IPS DF 6.9 (cell line): ENCODE data around the gene NUDT19.
"Not testable (repeated sequence)": the region's sequence is repeated elsewhere in the genome, so short reads cannot be mapped to it uniquely, and the experiment has no call there.

Experiments
- DNase-seq: peaks from one replicate; pipeline ENCODE4 v3.0.0-alpha.2; 2013; ENCODE audit warnings: low read depth, low spot score
- H3K27ac ChIP-seq: one replicate; pipeline ENCODE4 v1.5.1; 2013; ENCODE audit warnings: low read length, control low read depth
- H3K27me3 ChIP-seq: 2 replicates; pipeline ENCODE4 v1.6.1; 2013; ENCODE audit warnings: mild to moderate bottlenecking, low read length; ENCODE audit not compliant: control insufficient read depth, insufficient read depth
- H3K36me3 ChIP-seq: 2 replicates; pipeline ENCODE4 v1.6.1; 2013; ENCODE audit warnings: low read length; ENCODE audit not compliant: control insufficient read depth, insufficient read depth
- H3K4me1 ChIP-seq: 2 replicates; pipeline ENCODE4 v1.6.1; 2013; ENCODE audit warnings: low read length; ENCODE audit not compliant: control insufficient read depth, insufficient read depth
- H3K4me3 ChIP-seq: 2 replicates; pipeline ENCODE4 v1.5.1; 2013; ENCODE audit warnings: mild to moderate bottlenecking, low read length
- H3K9me3 ChIP-seq: 2 replicates; pipeline ENCODE4 v1.6.1; 2013; ENCODE audit warnings: low read length, inconsistent platforms; ENCODE audit not compliant: control insufficient read depth, insufficient read depth
- WGBS: extraction: QIAGEN DNeasy Blood & Tissue Kit; methylation state at CpG from one replicate; pipeline ENCODE4 v1.1.7; 2013; ENCODE audit warnings: mixed read lengths, missing lambda C conversion rate; ENCODE audit not compliant: insufficient read length, insufficient coverage; 5-methylcytosine and 5-hydroxymethylcytosine counted together

Gene NUDT19

GRCh38 chr19:32656379-32656778, 35.2 kb upstream of the NUDT19 start:
- not testable (repeated sequence) for H3K36me3 ChIP-seq, DNase-seq, H3K9me3 ChIP-seq, H3K27me3 ChIP-seq, H3K27ac ChIP-seq, H3K4me3 ChIP-seq, H3K4me1 ChIP-seq
- no CpG with 5 or more reads among the region's 8 CpGs for WGBS

- WGBS: no CpG with 5 or more reads among the region's 10 CpGs
- no peak for DNase-seq
- no peaks in the 10 kb centered on the region for H3K27me3 ChIP-seq
- H3K4me1 ChIP-seq: no peaks in the 10 kb centered on the region
- H3K9me3 ChIP-seq: no peaks in the 10 kb centered on the region
- H3K27ac ChIP-seq: no peak overlapping the region
- H3K36me3 ChIP-seq: no peaks in the 10 kb centered on the region
- no peak overlapping the region for H3K4me3 ChIP-seq
Measured at GRCh38 chr19:32658075-32658474, 33.5 kb upstream of the NUDT19 start.

- H3K27me3 ChIP-seq: no peaks in the 10 kb centered on the region
- H3K4me3 ChIP-seq: no peak overlapping the region
- no peaks in the 10 kb centered on the region for H3K36me3 ChIP-seq
- no peak for DNase-seq
- no peak overlapping the region for H3K27ac ChIP-seq
- WGBS: no CpG with 5 or more reads among the region's 10 CpGs
- H3K4me1 ChIP-seq: no peaks in the 10 kb centered on the region
- H3K9me3 ChIP-seq: no peaks in the 10 kb centered on the region
Measured at GRCh38 chr19:32658527-32658926, 33.1 kb upstream of the NUDT19 start.

DNA sequence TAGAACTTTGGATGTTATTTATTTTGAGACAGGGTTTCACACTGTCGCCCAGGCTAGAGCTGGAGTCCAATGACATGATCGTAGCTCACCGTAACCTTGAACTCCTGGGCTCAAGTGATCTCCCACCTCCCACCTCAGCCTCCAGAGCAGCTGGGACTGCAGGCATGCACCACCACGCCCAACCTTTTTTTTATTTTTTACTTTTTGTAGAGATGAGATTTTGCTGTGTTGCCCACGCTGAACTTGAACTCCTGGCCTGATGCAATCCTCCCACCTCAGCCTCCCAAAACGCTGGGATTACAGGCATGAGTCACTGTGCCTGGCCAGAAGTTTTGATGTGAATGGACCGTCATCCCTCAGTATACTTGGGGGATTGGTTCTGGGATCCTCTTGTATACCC, 30.3 kb upstream of the NUDT19 start:
- Histone ChIP-seq H3K9me3 (no peaks in the 10 kb centered on the region), H3K4me3 (no peak overlapping the region), H3K4me1 (no peaks in the 10 kb centered on the region), H3K27ac (no peak overlapping the region), H3K36me3 (no peaks in the 10 kb centered on the region), H3K27me3 (no peaks in the 10 kb centered on the region)
- WGBS: no CpG with 5 or more reads among the region's 7 CpGs
- DNase-seq: no peak

DNA sequence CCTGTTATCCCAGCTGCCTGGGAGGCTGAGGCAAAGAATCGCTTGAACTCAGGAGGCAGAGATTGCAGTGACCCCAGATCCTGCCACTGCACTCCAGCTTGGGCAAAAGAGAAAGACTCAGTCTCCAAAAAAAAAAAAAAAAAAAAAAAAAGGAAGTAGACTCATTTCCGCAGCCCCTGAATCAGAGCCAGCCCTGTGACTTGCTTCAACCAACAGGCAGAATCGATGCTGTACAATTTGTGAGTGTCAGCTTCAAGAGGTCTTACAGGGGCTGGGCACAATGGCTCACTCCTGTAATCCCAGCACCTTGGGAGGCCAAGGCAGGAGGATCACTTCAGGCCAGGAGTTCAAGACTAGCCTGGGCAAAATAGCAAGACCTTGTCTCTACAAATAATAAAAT, 29.4 kb upstream of the NUDT19 start:
- whole genome bisulfite sequencing: no CpG with 5 or more reads among the region's 3 CpGs
- no peak for DNase-seq
- H3K27ac ChIP-seq: no peak overlapping the region
- H3K9me3 ChIP-seq: no peaks in the 10 kb centered on the region
- no peak overlapping the region for H3K4me3 ChIP-seq
- H3K4me1 ChIP-seq: no peaks in the 10 kb centered on the region
- no peaks in the 10 kb centered on the region for H3K27me3 ChIP-seq
- peaks cover 3% of the 10 kb centered on the region; the same call in 1 of the 2 replicates for H3K36me3 ChIP-seq

DNA sequence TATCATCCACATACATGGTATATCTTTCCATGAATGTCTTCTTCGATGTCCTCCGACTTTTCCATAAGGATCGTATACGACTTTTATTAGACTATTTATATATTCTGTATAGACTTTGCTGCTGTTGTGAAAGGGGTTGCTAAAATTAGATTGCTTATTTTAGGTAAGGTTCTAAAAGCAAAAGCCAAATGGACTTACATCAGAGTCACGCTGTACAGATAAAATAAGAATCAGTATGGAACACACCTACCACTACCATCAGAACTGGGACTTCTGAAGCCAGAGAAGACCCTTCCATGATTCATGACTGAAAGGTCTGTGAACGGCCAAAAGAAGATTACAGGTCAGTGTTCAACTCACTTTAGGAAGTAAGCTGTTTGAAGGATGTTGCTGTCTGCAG, 25.5 kb upstream of the NUDT19 start:
- H3K27ac ChIP-seq: no peak overlapping the region
- WGBS: no CpG with 5 or more reads among the region's 6 CpGs
- no peaks in the 10 kb centered on the region for H3K27me3 ChIP-seq
- H3K4me1 ChIP-seq: no peaks in the 10 kb centered on the region
- no peak overlapping the region for H3K4me3 ChIP-seq
- no peaks in the 10 kb centered on the region for H3K9me3 ChIP-seq
- DNase-seq: no peak
- peaks cover 3% of the 10 kb centered on the region; the same call in 1 of the 2 replicates for H3K36me3 ChIP-seq

- no peak for DNase-seq
- WGBS: no CpG with 5 or more reads among the region's 3 CpGs
Measured at GRCh38 chr19:32669310-32669709, 22.3 kb upstream of the NUDT19 start.

GRCh38 chr19:32671883-32672593, 19.6 kb upstream of the NUDT19 start:
- DNase-seq: no peak
- no peaks in the 10 kb centered on the region for H3K9me3 ChIP-seq
- H3K27ac ChIP-seq: no peak overlapping the region
- peaks cover 5% of the 10 kb centered on the region; the same call in 1 of the 2 replicates for H3K4me1 ChIP-seq
- no peak overlapping the region for H3K4me3 ChIP-seq
- peaks cover 12% of the 10 kb centered on the region for H3K27me3 ChIP-seq
- WGBS: no CpG with 5 or more reads among the region's 14 CpGs
- H3K36me3 ChIP-seq: peaks cover under 1% of the 10 kb centered on the region; the same call in 1 of the 2 replicates

More at GRCh38 chr19:32669310-32669709, 22.3 kb upstream of the NUDT19 start:
- Histone ChIP-seq H3K4me1 (peaks cover 5% of the 10 kb centered on the region; the same call in 1 of the 2 replicates), H3K27ac (no peak overlapping the region), H3K4me3 (no peak overlapping the region), H3K27me3 (no peaks in the 10 kb centered on the region), H3K36me3 (peaks cover 3% of the 10 kb centered on the region; the same call in 1 of the 2 replicates), H3K9me3 (no peaks in the 10 kb centered on the region)

DNA sequence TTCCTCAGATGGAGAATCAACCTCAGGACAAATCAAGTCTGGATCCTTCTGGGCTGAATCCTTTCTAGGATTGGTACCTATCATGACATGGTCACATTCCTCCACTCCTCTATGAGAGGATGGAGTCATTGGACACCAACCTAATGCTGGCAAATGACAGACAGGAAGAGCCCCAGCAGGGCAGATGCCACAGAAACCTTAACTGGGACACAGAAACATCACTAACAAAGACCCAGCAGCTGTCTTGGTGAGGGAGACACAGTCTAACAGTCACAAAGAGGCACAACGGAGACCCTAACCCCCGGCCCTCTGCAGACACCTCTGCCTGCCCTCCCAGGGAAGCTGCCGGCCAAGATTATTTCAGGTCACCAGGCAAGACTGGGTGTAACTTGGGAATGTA, 18.8 kb upstream of the NUDT19 start:
- H3K9me3 ChIP-seq: no peaks in the 10 kb centered on the region
- no CpG with 5 or more reads among the region's 3 CpGs for WGBS
- no peak for DNase-seq
- no peaks in the 10 kb centered on the region; the same call in 1 of the 2 replicates for H3K36me3 ChIP-seq
- no peak overlapping the region for H3K4me3 ChIP-seq
- H3K4me1 ChIP-seq: peaks cover 5% of the 10 kb centered on the region; the same call in 1 of the 2 replicates
- peaks cover 19% of the 10 kb centered on the region for H3K27me3 ChIP-seq
- H3K27ac ChIP-seq: no peak overlapping the region

- WGBS: no CpG with 5 or more reads among the region's 10 CpGs
- no peaks in the 10 kb centered on the region for H3K9me3 ChIP-seq
- DNase-seq: no peak
- H3K36me3 ChIP-seq: no peaks in the 10 kb centered on the region; the same call in 1 of the 2 replicates
- H3K27ac ChIP-seq: no peak overlapping the region
- H3K4me1 ChIP-seq: peaks cover 5% of the 10 kb centered on the region; the same call in 1 of the 2 replicates
- H3K27me3 ChIP-seq: peaks cover 19% of the 10 kb centered on the region
- H3K4me3 ChIP-seq: no peak overlapping the region
Measured at GRCh38 chr19:32673573-32673972, 18.0 kb upstream of the NUDT19 start.
